Left ventricle myocardium inferior (tissue), 1 donor: Measurements from ENCODE around the gene DENND1A. TPM values are rescaled to one million over a fixed set of nuclear protein-coding genes. Genes with fewer than 3 reads are reported as not detected.

Experiments
- DNase-seq: peaks from one replicate; pipeline ENCODE4 v3.0.0-alpha.2; 2020
- H3K27ac ChIP-seq: fragments of 200-600 bp; replicated peaks from 2 replicates; pipeline ENCODE4 v1.8.0; 2021
- H3K27me3 ChIP-seq: fragments of 200-600 bp; 2 replicates; pipeline ENCODE4 v1.8.0; 2021; ENCODE audit warnings: low read depth
- H3K36me3 ChIP-seq: fragments of 200-600 bp; 2 replicates; pipeline ENCODE4 v1.8.0; 2021
- H3K4me1 ChIP-seq: fragments of 200-600 bp; 2 replicates; pipeline ENCODE4 v1.8.0; 2021
- H3K4me3 ChIP-seq: fragments of 200-600 bp; 2 replicates; pipeline ENCODE4 v1.8.0; 2021; ENCODE audit warnings: mild to moderate bottlenecking, moderate library complexity
- H3K9me3 ChIP-seq: fragments of 200-600 bp; replicated peaks from 2 replicates; pipeline ENCODE4 v1.8.0; 2021
- intact Hi-C: fragments of 100-400 bp; cut with micrococcal nuclease; formaldehyde crosslinking; loops from one replicate; pipeline ENCODE4 v1.11.0; 2022
- total RNA-seq: library from RNA; stranded (reverse); fragmentation: NEBNext Ultra II Directional; extraction: Animal tissue kit (Norgen Biotek cat#: 25700); gene quantifications from one replicate; pipeline ENCODE4 v1.2.1, GENCODE V29; 2021
- TF ChIP-seq, protein P1 (sequence below): fragments of 200-600 bp; IDR thresholded peaks from 2 replicates; pipeline ENCODE4 v1.8.0; 2021; ENCODE audit warnings: antibody characterized with exemption, mild to moderate bottlenecking, borderline replicate concordance
- donor health status: DM: no; HTN: yes; CAD: no; lungs with severe emphysema.

Gene DENND1A
- total RNA-seq, 1 donor from 2014 or later: 12.2 TPM

DNA sequence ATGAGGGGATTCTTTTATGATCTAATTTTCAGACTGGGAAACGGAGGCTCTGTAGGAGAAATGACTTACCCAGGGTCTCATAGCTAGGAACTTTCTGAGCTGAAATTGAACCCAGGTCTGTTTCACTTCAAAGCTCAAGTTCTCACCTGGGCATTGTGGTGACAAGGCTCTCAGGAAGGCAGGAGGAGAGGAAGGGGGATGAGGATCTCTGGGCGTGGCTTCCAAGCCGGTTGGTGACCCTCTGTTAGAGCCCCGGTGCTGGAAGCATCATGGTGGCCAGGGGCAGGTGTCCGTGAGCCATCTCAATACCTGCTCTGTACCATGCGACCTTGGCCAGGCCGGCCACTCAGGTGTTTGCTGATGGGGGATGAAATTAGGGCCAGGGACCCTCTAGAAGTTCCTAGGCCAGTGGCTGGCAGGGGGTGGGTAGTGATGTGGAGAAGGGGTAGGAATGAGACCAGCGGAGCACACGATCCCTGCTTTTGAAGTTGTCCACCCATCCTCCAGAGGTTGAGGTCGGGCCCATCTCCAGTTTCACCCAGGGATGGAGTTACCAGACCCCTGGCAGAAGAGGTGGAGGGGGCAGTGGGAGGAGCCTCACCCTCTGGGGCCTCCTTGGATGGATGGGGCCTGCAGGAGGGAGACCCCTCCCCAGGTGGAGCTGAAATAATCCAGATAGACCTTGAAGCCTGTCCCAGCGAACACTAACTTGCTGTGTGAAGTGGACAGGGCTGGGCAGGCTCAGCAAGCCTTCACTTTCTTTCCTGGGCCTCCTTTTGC lies 568.0 kb downstream of the DENND1A start:
- Histone ChIP-seq H3K27me3 (peaks cover 56% of the 10 kb centered on the region), H3K36me3 (no peaks in the 10 kb centered on the region), H3K4me3 (no peak overlapping the region), H3K27ac (no peak overlapping the region), H3K9me3 (no peaks in the 10 kb centered on the region), H3K4me1 (no peaks in the 10 kb centered on the region)
- TF ChIP-seq, protein P1, sequence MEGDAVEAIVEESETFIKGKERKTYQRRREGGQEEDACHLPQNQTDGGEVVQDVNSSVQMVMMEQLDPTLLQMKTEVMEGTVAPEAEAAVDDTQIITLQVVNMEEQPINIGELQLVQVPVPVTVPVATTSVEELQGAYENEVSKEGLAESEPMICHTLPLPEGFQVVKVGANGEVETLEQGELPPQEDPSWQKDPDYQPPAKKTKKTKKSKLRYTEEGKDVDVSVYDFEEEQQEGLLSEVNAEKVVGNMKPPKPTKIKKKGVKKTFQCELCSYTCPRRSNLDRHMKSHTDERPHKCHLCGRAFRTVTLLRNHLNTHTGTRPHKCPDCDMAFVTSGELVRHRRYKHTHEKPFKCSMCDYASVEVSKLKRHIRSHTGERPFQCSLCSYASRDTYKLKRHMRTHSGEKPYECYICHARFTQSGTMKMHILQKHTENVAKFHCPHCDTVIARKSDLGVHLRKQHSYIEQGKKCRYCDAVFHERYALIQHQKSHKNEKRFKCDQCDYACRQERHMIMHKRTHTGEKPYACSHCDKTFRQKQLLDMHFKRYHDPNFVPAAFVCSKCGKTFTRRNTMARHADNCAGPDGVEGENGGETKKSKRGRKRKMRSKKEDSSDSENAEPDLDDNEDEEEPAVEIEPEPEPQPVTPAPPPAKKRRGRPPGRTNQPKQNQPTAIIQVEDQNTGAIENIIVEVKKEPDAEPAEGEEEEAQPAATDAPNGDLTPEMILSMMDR: no peak
- intact Hi-C loops: no loop called here
- no peak for DNase-seq

DNA sequence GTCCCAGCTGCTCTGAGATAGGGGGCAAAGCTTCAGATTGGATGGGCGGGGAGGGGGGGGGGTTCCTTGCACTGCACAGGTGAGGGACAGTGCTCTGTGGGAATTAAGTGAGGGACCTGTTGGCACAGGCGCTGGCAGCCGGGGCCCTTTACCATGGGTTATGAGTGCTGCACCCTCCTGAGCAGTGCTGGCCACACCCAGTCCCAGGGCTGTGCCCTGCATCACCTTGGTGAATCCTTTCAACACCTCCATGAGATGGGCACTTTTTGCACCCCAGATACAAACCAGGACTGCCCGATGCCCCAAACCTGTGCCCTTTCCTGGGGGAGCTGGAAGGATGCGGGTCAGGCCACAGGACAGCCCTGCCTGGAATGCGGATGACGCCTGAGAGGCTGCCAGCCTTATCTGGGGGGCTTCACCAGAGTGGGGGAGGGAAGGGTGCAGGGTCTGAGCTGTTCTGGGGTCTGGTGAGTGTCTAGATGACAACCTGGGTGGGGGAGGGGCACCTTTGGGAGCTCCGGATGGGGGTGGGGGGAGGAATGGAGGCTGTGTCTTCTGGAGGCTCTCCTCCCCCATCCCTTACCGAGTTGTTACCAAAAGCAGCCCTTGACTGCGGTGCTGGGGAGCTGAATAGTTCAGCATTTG lies 568.7 kb downstream of the DENND1A start:
- no peaks in the 10 kb centered on the region for H3K4me1 ChIP-seq
- DNase-seq: no peak
- intact Hi-C loops: no loop called here
- H3K36me3 ChIP-seq: no peaks in the 10 kb centered on the region
- no peak overlapping the region for H3K27ac ChIP-seq
- TF ChIP-seq, protein P1: no peak
- H3K4me3 ChIP-seq: no peak overlapping the region
- no peaks in the 10 kb centered on the region for H3K9me3 ChIP-seq
- peaks cover 50% of the 10 kb centered on the region for H3K27me3 ChIP-seq

DNA sequence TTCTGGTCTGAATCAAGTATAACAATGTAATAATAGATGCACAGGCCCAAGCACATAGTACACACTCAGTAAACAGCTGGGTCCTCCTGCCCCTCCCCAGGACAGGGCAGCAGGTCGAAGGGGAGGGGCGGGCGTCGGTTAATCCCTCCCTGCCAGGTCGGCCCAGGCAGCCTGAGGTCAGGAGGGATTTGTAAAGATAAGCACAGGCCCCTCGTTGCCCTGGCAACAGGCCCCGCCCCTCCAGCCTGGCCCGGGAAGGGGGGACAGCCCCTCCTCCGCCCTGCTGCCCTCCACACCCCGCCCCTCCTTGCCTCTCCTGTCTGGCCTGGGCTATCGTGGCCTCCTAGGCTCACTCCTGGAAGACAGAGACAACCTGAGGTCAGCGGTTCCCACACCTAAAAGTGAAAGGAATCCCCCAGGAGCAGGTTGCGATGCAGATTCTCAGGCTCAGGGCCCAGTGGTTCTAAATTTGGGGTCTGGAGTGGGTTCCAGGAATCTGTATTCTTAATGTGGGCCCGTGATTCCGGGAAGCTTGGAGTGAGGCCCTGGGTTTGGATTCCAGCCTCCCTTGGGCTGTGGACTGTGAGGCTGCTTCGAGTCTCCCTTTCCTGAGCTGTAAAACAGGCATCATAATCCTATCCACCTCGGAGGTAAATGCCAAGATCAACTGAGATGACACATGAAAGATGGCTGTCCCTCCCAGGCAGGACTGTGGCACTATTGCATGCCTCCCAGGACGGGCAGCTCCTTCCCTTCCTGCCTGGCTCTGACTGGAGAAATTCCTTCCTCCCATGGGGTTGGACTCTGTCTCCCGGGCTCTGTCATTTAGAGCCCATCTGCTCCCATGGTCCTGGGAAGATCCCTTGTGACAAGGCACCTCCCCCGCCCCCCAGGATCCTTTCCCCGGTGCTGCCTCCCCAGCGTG lies 569.5 kb downstream of the DENND1A start:
- no peak for DNase-seq
- H3K27ac ChIP-seq: no peak overlapping the region
- TF ChIP-seq, protein P1: no peak
- H3K9me3 ChIP-seq: no peaks in the 10 kb centered on the region
- no peaks in the 10 kb centered on the region for H3K36me3 ChIP-seq
- H3K4me1 ChIP-seq: no peaks in the 10 kb centered on the region
- H3K4me3 ChIP-seq: no peak overlapping the region
- intact Hi-C loops: no loop called here
- H3K27me3 ChIP-seq: peaks cover 50% of the 10 kb centered on the region

DNA sequence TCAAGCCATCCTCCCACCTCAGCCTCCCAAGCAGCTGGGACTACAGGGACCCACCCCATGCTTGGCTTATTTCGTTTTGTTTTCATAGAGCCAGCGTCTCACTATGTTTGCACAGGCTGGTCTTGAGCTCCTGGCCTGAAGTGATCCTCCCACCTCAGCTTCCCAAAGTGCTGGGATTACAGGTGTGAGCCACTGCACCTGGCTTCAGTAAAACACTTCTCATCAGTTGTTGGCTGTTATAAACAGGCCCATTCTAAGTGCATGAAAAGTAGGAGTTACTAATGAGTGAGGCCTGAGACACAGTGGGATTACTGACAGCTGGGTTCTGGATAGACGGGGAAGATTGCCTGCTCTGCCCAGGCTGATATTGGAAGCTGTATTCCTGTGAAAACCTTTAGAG lies 570.4 kb downstream of the DENND1A start:
- Histone ChIP-seq H3K4me1 (no peaks in the 10 kb centered on the region), H3K36me3 (no peaks in the 10 kb centered on the region), H3K27ac (no peak overlapping the region), H3K9me3 (no peaks in the 10 kb centered on the region), H3K4me3 (no peak overlapping the region), H3K27me3 (peaks cover 51% of the 10 kb centered on the region)
- intact Hi-C loops: loop anchor here (10.0 kb wide), 1 partner anchor 255 kb away; no protein-coding TSS in a partner anchor
- TF ChIP-seq, protein P1: no peak
- DNase-seq: no peak

DNA sequence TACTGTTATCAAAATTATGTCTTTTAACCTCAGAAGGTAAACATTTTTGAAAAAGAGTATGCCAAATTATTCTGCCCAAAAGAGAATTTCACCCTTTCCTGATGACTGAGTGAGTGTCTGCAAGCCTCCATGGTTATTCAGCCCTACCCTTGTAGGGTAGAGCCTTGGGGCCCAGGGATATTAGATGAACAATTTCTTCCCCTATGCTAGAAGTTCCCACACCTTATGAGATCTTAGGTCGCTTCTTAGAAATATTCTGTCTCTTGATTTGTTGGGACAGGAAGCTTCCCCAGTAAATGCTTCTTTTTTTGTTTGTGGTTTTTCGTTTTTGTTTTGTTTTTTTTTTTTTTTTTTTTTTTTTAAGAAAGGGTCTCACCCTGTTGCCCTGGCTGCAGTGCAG lies 570.8 kb downstream of the DENND1A start:
- Histone ChIP-seq H3K9me3 (no peaks in the 10 kb centered on the region), H3K4me1 (peaks cover 4% of the 10 kb centered on the region), H3K27me3 (peaks cover 55% of the 10 kb centered on the region), H3K4me3 (no peak overlapping the region), H3K36me3 (no peaks in the 10 kb centered on the region), H3K27ac (no peak overlapping the region)
- intact Hi-C loops: loop anchor here (10.0 kb wide), 1 partner anchor 254 kb away; no protein-coding TSS in a partner anchor
- TF ChIP-seq, protein P1: no peak
- no peak for DNase-seq
